Measurements from ENCODE around the gene MYH10. TPM values are rescaled to one million over a fixed set of nuclear protein-coding genes. Genes with fewer than 3 reads are reported as not detected.
"Not testable (repeated sequence)": the region's sequence is repeated elsewhere in the genome, so short reads cannot be mapped to it uniquely, and the experiment has no call there.

The MYH10 gene
- polyA plus RNA-seq, 1 donor from 2014 or later: 61.1 TPM

GRCh38 chr17:8542599-8543502 is 87.7 kb downstream of the MYH10 start:
- Histone ChIP-seq H3K27me3 (ENCODE audit: insufficient read depth, low read depth, low read length) (no peaks in the 10 kb centered on the region), H3K9ac (ENCODE audit: low read length) (no peak overlapping the region), H4K20me1 (ENCODE audit: insufficient read depth) (no peaks in the 10 kb centered on the region), H3F3A (ENCODE audit: insufficient read depth, low read length, poor library complexity, severe bottlenecking) (no peaks in the 10 kb centered on the region), H3K36me3 (ENCODE audit: insufficient read depth, low read length) (peaks cover 22% of the 10 kb centered on the region), H3K9me3 (ENCODE audit: low read length) (no peaks in the 10 kb centered on the region), H3K4me2 (ENCODE audit: low read length) (no peak overlapping the region), H3K79me2 (replicated peaks; ENCODE audit: insufficient read depth, low read length) (no peaks in the 10 kb centered on the region), H3K4me3 (ENCODE audit: low read length) (no peak overlapping the region), H3K9me2 (ENCODE audit: insufficient read depth, low read length) (no peaks in the 10 kb centered on the region), H3K27ac (ENCODE audit: low read length) (no peak overlapping the region), H2AFZ (ENCODE audit: low read depth, low read length) (no peak overlapping the region)
- no peak for TF ChIP-seq EZH2 (IDR thresholded peaks at IDR 0.05; ENCODE audit: borderline replicate concordance, insufficient read depth, low read length, poor library complexity, severe bottlenecking)
- no peak for TF ChIP-seq REST (IDR thresholded peaks at IDR 0.05; ENCODE audit: borderline replicate concordance)
- TF ChIP-seq POLR2AphosphoS5 (IDR thresholded peaks at IDR 0.05): no peak
- TF ChIP-seq EP300 (conservative IDR thresholded peaks at IDR 0.05; ENCODE audit: poor library complexity, severe bottlenecking): no peak
- TF ChIP-seq MXI1 (conservative IDR thresholded peaks at IDR 0.05; ENCODE audit: poor library complexity, severe bottlenecking): no peak
- no peak for TF ChIP-seq RAD21 (conservative IDR thresholded peaks at IDR 0.05)
- no peak for TF ChIP-seq TAF1 (IDR thresholded peaks at IDR 0.05; ENCODE audit: low read depth)
- no peak for TF ChIP-seq CTCF (IDR thresholded peaks at IDR 0.05; ENCODE audit: poor library complexity, severe bottlenecking)

- not testable (repeated sequence) for H3K27ac ChIP-seq (ENCODE audit: low read length); H3K79me2 ChIP-seq (replicated peaks; ENCODE audit: insufficient read depth, low read length); H4K20me1 ChIP-seq (ENCODE audit: insufficient read depth); H3K9me3 ChIP-seq (ENCODE audit: low read length); H3K4me2 ChIP-seq (ENCODE audit: low read length); H3K27me3 ChIP-seq (ENCODE audit: insufficient read depth, low read depth, low read length); H2AFZ ChIP-seq (ENCODE audit: low read depth, low read length); H3K9me2 ChIP-seq (ENCODE audit: insufficient read depth, low read length); H3K4me3 ChIP-seq (ENCODE audit: low read length); H3K9ac ChIP-seq (ENCODE audit: low read length); H3F3A ChIP-seq (ENCODE audit: insufficient read depth, low read length, poor library complexity, severe bottlenecking)
- H3K36me3 ChIP-seq (ENCODE audit: insufficient read depth, low read length): peaks cover 23% of the 10 kb centered on the region
These were observed 90.5 kb downstream of the MYH10 start for GRCh38 chr17:8539976-8540375.

Measured in neural cell (in vitro differentiated cells).